SK-N-SH (cell line): ENCODE measurements around the gene FAM107B. TPM values are rescaled to one million over a fixed set of nuclear protein-coding genes. Genes with fewer than 3 reads are reported as not detected.

ENCODE experiments used
- CTCF ChIA-PET: fragments of 300-600, 350-600 bp; formaldehyde crosslinking; extraction: SDS; loops from one replicate; lab custom pipeline; 2021; lab: Yijun Ruan, JAX
- POLR2A ChIA-PET: fragments of 350-600 bp; sonication (Branson Sonifier 250); formaldehyde crosslinking; extraction: SDS; loops from one replicate; lab custom pipeline; 2020; ENCODE audit warnings: antibody characterized with exemption, inconsistent platforms; lab: Yijun Ruan, JAX
- DNase-seq: peaks from one replicate; pipeline ENCODE4 v3.0.0; 2012
- H2AFZ ChIP-seq: fragments of 200-600 bp; sonication (generic); 2 replicates; pipeline ENCODE4 v1.8.1; 2016; ENCODE audit warnings: antibody characterized with exemption, mild to moderate bottlenecking, low read depth
- H3F3A ChIP-seq: fragments of 200-600 bp; sonication (generic); replicated peaks from 2 replicates; pipeline ENCODE3; 2016; ENCODE audit warnings: antibody characterized with exemption, mild to moderate bottlenecking; ENCODE audit not compliant: insufficient read depth
- H3K27ac ChIP-seq, 2 experiments: fragments of 200-500 bp in 1 of 2; fragments of 200-600 bp in 1 of 2; sonication (Bioruptor generic) in 1 of 2; sonication (generic), shearing (Covaris generic) in 1 of 2; 2 replicates each; pipeline versions ENCODE4 v1.5.1 to v1.6.1; 2014 to 2016; ENCODE audit warnings: low read depth in 2 of 2, inconsistent platforms in 1 of 2, low read length in 1 of 2, mild to moderate bottlenecking in 1 of 2, mixed read lengths in 1 of 2
- H3K27me3 ChIP-seq: fragments of 200-600 bp; sonication (generic), shearing (Covaris generic); 2 replicates; pipeline ENCODE4 v1.6.1; 2016; ENCODE audit warnings: mixed run types; ENCODE audit not compliant: insufficient read depth
- H3K36me3 ChIP-seq, 2 experiments: fragments of 200-500 bp in 1 of 2; fragments of 200-600 bp in 1 of 2; sonication (Bioruptor generic) in 1 of 2; sonication (generic) in 1 of 2; replicated peaks in 1 of 2; 2 replicates each; pipeline versions ENCODE3 to v1.5.1; 2014 to 2016; ENCODE audit warnings: low read length in 1 of 2, mild to moderate bottlenecking in 1 of 2; ENCODE audit not compliant: insufficient read depth in 2 of 2, control insufficient read depth in 1 of 2
- H3K4me1 ChIP-seq, 2 experiments: fragments of 200-500 bp in 1 of 2; fragments of 200-600 bp in 1 of 2; sonication (Bioruptor generic) in 1 of 2; sonication (generic), shearing (Covaris generic) in 1 of 2; 2 replicates each; pipeline versions ENCODE4 v1.5.1 to v1.6.1; 2014 to 2016; ENCODE audit warnings: low read depth in 1 of 2, low read length in 1 of 2, mixed run types in 1 of 2; ENCODE audit not compliant: insufficient read depth in 2 of 2, control insufficient read depth in 1 of 2
- H3K4me2 ChIP-seq: fragments of 200-600 bp; sonication (generic), shearing (Covaris generic); 2 replicates; pipeline ENCODE4 v1.6.1; 2017; ENCODE audit warnings: mixed run types
- H3K4me3 ChIP-seq, 2 experiments: fragments of 200-500 bp in 1 of 2; fragments of 200-600 bp in 1 of 2; sonication (Bioruptor generic) in 1 of 2; sonication (generic), shearing (Covaris generic) in 1 of 2; 2 replicates each; pipeline versions ENCODE4 v1.5.1 to v1.8.1; 2014 to 2016; ENCODE audit warnings: low read depth in 2 of 2, inconsistent platforms in 1 of 2, low read length in 1 of 2, mild to moderate bottlenecking in 1 of 2, mixed read lengths in 1 of 2, moderate library complexity in 1 of 2
- H3K79me2 ChIP-seq: fragments of 200-600 bp; sonication (generic); 2 replicates; pipeline ENCODE4 v1.8.1; 2017; ENCODE audit warnings: mild to moderate bottlenecking; ENCODE audit not compliant: insufficient read depth
- H3K9ac ChIP-seq: fragments of 200-600 bp; sonication (generic); 2 replicates; pipeline ENCODE4 v1.6.1; 2017; ENCODE audit warnings: mixed run types
- H3K9me2 ChIP-seq: fragments of 200-600 bp; sonication (generic); 2 replicates; pipeline ENCODE4 v1.6.1; 2017; ENCODE audit warnings: mixed run types
- H3K9me3 ChIP-seq: fragments of 200-600 bp; sonication (generic); 2 replicates; pipeline ENCODE4 v1.6.1; 2017; ENCODE audit warnings: mixed run types, mild to moderate bottlenecking, moderate library complexity
- H4K20me1 ChIP-seq: fragments of 200-600 bp; sonication (generic); 2 replicates; pipeline ENCODE4 v1.6.1; 2017; ENCODE audit warnings: mild to moderate bottlenecking, mixed run types; ENCODE audit not compliant: insufficient read depth
- CHD2 ChIP-seq: fragments of 150-350 bp; IDR thresholded peaks from 2 replicates; pipeline ENCODE4 v1.6.1; 2018; ENCODE audit warnings: low read length; ENCODE audit not compliant: partially characterized antibody
- ELF1 ChIP-seq: IDR thresholded peaks from 2 replicates; pipeline ENCODE4 v1.4.0; 2012
- EP300 ChIP-seq, 2 experiments: IDR thresholded peaks; 2 replicates each; pipeline versions ENCODE4 v1.4.0 to v1.6.1; 2012; ENCODE audit warnings: borderline replicate concordance in 1 of 2, low read depth in 1 of 2, low read length in 1 of 2
- EZH2phosphoT487 ChIP-seq: fragments of 200-600 bp; sonication (generic); IDR thresholded peaks from 2 replicates; pipeline ENCODE4 v1.6.1; 2017; ENCODE audit warnings: low read depth, mixed run types, mild to moderate bottlenecking, antibody characterized with exemption, moderate library complexity, borderline replicate concordance
- FOXJ3 ChIP-seq: sonication (generic); formaldehyde crosslinking; IDR thresholded peaks from 2 replicates; pipeline ENCODE4 v1.5.1; 2020; ENCODE audit warnings: mild to moderate bottlenecking, missing genetic modification reagents
- FOXM1 ChIP-seq: IDR thresholded peaks from 2 replicates; pipeline ENCODE4 v1.4.0; 2012; ENCODE audit warnings: low read depth, mild to moderate bottlenecking
- JUND ChIP-seq: IDR thresholded peaks from 2 replicates; pipeline ENCODE4 v1.4.0; 2012
- MXI1 ChIP-seq: IDR thresholded peaks from 2 replicates; pipeline ENCODE4 v1.6.1; 2012; ENCODE audit warnings: mild to moderate bottlenecking, low read depth, low read length, improper control_type of control experiment
- NRF1 ChIP-seq: IDR thresholded peaks from 2 replicates; pipeline ENCODE4 v1.6.1; 2012; ENCODE audit warnings: low read depth, mild to moderate bottlenecking, low read length
- POLR2AphosphoS5 ChIP-seq: IDR thresholded peaks from 2 replicates; pipeline ENCODE4 v1.6.1; 2012; ENCODE audit warnings: low read depth, low read length
- RCOR1 ChIP-seq: fragments of 150-350 bp; IDR thresholded peaks from 2 replicates; pipeline ENCODE4 v1.6.1; 2017; ENCODE audit warnings: antibody characterized with exemption, low read length
- REST ChIP-seq: IDR thresholded peaks from 2 replicates; pipeline ENCODE4 v1.6.1; 2012; ENCODE audit warnings: mild to moderate bottlenecking, low read depth, low read length, moderate library complexity
- RFX5 ChIP-seq: IDR thresholded peaks from 2 replicates; pipeline ENCODE4 v1.6.1; 2012; ENCODE audit warnings: mild to moderate bottlenecking, improper control_type of control experiment, low read length
- TEAD4 ChIP-seq: IDR thresholded peaks from 2 replicates; pipeline ENCODE4 v1.4.0; 2012; ENCODE audit warnings: mild to moderate bottlenecking, borderline replicate concordance; ENCODE audit not compliant: insufficient read depth
- ZBTB33 ChIP-seq: IDR thresholded peaks from 2 replicates; pipeline ENCODE4 v1.4.0; 2012; ENCODE audit warnings: low read depth, borderline replicate concordance
- WGBS: methylation state at CpG from one replicate; pipeline ENCODE4 v1.1.6; 2017; ENCODE audit warnings: low lambda C conversion rate; 5-methylcytosine and 5-hydroxymethylcytosine counted together
- polyA plus RNA-seq, 3 experiments: library from polyadenylated mRNA; depleted of rRNA; stranded (reverse); fragments of >200 nt; gene quantifications; 2 replicates each; pipeline ENCODE4 v1.2.3, GENCODE V29; 2012
- TF ChIP-seq, protein P1 (sequence below): IDR thresholded peaks from 2 replicates; pipeline ENCODE4 v1.4.0; 2012; ENCODE audit warnings: low read depth
- TF ChIP-seq, protein P2 (sequence below): fragments of 150-350 bp; IDR thresholded peaks from 2 replicates; pipeline ENCODE4 v1.6.1; 2016; ENCODE audit warnings: mild to moderate bottlenecking, low read depth, low read length
- TF ChIP-seq, protein P3 (sequence below): fragments of 200-600 bp; sonication (generic); IDR thresholded peaks from 2 replicates; pipeline ENCODE4 v1.6.1; 2017; ENCODE audit warnings: antibody characterized with exemption, mild to moderate bottlenecking, moderate library complexity

FAM107B gene
- polyA plus RNA-seq, 1 of the 3 experiments (the other 2 are of a cell fraction) = 1.0 TPM

- Histone ChIP-seq H4K20me1 (no peaks in the 10 kb centered on the region), H3K4me2 (no peak overlapping the region), H3K4me1 (peaks cover 0 to 16% of the 10 kb centered on the region in 2 experiments; a peak in 1 of 4 replicates), H3K4me3 (no peak overlapping the region), H3F3A (no peaks in the 10 kb centered on the region), H3K9me2 (no peaks in the 10 kb centered on the region), H3K9me3 (no peaks in the 10 kb centered on the region), H3K9ac (no peak overlapping the region), H3K27me3 (no peaks in the 10 kb centered on the region), H3K27ac (no peak overlapping the region)
- POLR2A ChIA-PET = no interaction called here
- TF ChIP-seq NRF1 (no peak), REST (no peak), ZBTB33 (no peak), CHD2 (no peak), MXI1 (no peak), RCOR1 (no peak), FOXJ3 (CRISPR knock-in tag) (no peak), JUND (no peak), EZH2phosphoT487 (no peak), EP300 (IDR thresholded peaks at IDR 0.05; ENCODE audit: borderline replicate concordance in 1 of 2, low read depth in 1 of 2, low read length in 1 of 2) (no peak), POLR2AphosphoS5 (no peak), RFX5 (no peak), FOXM1 (no peak), ELF1 (no peak), TEAD4 (no peak)
- TF ChIP-seq, protein P1, sequence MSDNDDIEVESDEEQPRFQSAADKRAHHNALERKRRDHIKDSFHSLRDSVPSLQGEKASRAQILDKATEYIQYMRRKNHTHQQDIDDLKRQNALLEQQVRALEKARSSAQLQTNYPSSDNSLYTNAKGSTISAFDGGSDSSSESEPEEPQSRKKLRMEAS = no peak
- TF ChIP-seq, protein P2, sequence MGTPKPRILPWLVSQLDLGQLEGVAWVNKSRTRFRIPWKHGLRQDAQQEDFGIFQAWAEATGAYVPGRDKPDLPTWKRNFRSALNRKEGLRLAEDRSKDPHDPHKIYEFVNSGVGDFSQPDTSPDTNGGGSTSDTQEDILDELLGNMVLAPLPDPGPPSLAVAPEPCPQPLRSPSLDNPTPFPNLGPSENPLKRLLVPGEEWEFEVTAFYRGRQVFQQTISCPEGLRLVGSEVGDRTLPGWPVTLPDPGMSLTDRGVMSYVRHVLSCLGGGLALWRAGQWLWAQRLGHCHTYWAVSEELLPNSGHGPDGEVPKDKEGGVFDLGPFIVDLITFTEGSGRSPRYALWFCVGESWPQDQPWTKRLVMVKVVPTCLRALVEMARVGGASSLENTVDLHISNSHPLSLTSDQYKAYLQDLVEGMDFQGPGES = no peak
- TF ChIP-seq, protein P3, sequence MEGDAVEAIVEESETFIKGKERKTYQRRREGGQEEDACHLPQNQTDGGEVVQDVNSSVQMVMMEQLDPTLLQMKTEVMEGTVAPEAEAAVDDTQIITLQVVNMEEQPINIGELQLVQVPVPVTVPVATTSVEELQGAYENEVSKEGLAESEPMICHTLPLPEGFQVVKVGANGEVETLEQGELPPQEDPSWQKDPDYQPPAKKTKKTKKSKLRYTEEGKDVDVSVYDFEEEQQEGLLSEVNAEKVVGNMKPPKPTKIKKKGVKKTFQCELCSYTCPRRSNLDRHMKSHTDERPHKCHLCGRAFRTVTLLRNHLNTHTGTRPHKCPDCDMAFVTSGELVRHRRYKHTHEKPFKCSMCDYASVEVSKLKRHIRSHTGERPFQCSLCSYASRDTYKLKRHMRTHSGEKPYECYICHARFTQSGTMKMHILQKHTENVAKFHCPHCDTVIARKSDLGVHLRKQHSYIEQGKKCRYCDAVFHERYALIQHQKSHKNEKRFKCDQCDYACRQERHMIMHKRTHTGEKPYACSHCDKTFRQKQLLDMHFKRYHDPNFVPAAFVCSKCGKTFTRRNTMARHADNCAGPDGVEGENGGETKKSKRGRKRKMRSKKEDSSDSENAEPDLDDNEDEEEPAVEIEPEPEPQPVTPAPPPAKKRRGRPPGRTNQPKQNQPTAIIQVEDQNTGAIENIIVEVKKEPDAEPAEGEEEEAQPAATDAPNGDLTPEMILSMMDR = no peak
- TF ChIP-seq, all 33 proteins: peak for 0
- Histone ChIP-seq H3K79me2 (no peaks in the 10 kb centered on the region), H2AFZ (no peak overlapping the region), H3K36me3 (no peaks in the 10 kb centered on the region)
- CTCF ChIA-PET = no interaction called here
- no peak for DNase-seq
- WGBS = 18% methylated on average over 2 of the region's 3 CpGs
Measured at GRCh38 chr10:14748441-14748840, 26.3 kb downstream of the FAM107B start.
